ACHN (cell line): ENCODE results near the gene KRTAP21-2.
"Not testable (repeated sequence)": the region's sequence is repeated elsewhere in the genome, so short reads cannot be mapped to it uniquely, and the experiment has no call there.

ENCODE experiments used
- DNase-seq: peaks from one replicate; pipeline ENCODE4 v3.0.0-alpha.2; 2015
- in situ Hi-C: cut with HindIII; loops from 2 replicates; pipeline ENCODE4 v1.10.0; 2017; ENCODE audit warnings: low sequenced_read_pairs, low pct_ligation_motif_present, low pct_unique_long_range_greater_than_20kb

The KRTAP21-2 gene

GRCh38 chr21:30747159-30747558, at the start of gene KRTAP21-2:
Gene KRTAP21-2 (minus strand): TSS chr21:30747259. CDS start chr21:30747202, 57 bp downstream.
- in situ Hi-C loops, result no loop called here
- no peak for DNase-seq

- in situ Hi-C loops, result no loop called here
These were observed 46.7 kb upstream of the KRTAP21-2 start for GRCh38 chr21:30793581-30794314.

GRCh38 chr21:30779249-30779648, 32.2 kb upstream of the KRTAP21-2 start:
- DNase-seq, result no peak
- in situ Hi-C loops, result no loop called here

More at GRCh38 chr21:30793581-30794314, 46.7 kb upstream of the KRTAP21-2 start:
- no peak for DNase-seq

GRCh38 chr21:30769724-30770431, 22.8 kb upstream of the KRTAP21-2 start:
- in situ Hi-C loops, result no loop called here
- no peak for DNase-seq

GRCh38 chr21:30760776-30761175, 13.7 kb upstream of the KRTAP21-2 start:
- in situ Hi-C loops, result no loop called here
- no peak for DNase-seq

GRCh38 chr21:30758306-30758705, 11.2 kb upstream of the KRTAP21-2 start:
- in situ Hi-C loops, result no loop called here
- DNase-seq, result no peak

- DNase-seq, in situ Hi-C loops: not testable (repeated sequence)
These were observed 8.3 kb upstream of the KRTAP21-2 start, which contains the start of gene KRTAP21-1 for GRCh38 chr21:30755328-30755727. Gene KRTAP21-1 (minus strand): TSS chr21:30755428. CDS start chr21:30755378, 50 bp downstream.

GRCh38 chr21:30740462-30740861, 6.6 kb downstream of the KRTAP21-2 start:
- DNase-seq, result no peak
- in situ Hi-C loops, result no loop called here

GRCh38 chr21:30733026-30733425, 14.0 kb downstream of the KRTAP21-2 start:
- DNase-seq, result no peak
- in situ Hi-C loops, result no loop called here

GRCh38 chr21:30726726-30727125, 20.3 kb downstream of the KRTAP21-2 start:
- in situ Hi-C loops, result no loop called here
- no peak for DNase-seq

GRCh38 chr21:30719401-30719800, 27.7 kb downstream of the KRTAP21-2 start:
- no peak for DNase-seq
- in situ Hi-C loops, result no loop called here

- in situ Hi-C loops, result no loop called here
- no peak for DNase-seq
These were observed 28.7 kb downstream of the KRTAP21-2 start, which contains the start of gene KRTAP21-3 for GRCh38 chr21:30718239-30718909. Gene KRTAP21-3 (minus strand): TSS chr21:30718777. CDS start chr21:30718759, 18 bp downstream.

- in situ Hi-C loops, result no loop called here
- DNase-seq, result no peak
These were observed 30.0 kb downstream of the KRTAP21-2 start for GRCh38 chr21:30717105-30717504.

GRCh38 chr21:30714946-30715345, 32.1 kb downstream of the KRTAP21-2 start:
- in situ Hi-C loops, result no loop called here
- DNase-seq, result no peak

GRCh38 chr21:30714456-30714855, 32.6 kb downstream of the KRTAP21-2 start:
- DNase-seq, result no peak

GRCh38 chr21:30713766-30714165, 33.3 kb downstream of the KRTAP21-2 start:
- in situ Hi-C loops, result no loop called here
- DNase-seq, result no peak

More at GRCh38 chr21:30714456-30714855, 32.6 kb downstream of the KRTAP21-2 start:
- in situ Hi-C loops, result no loop called here

- in situ Hi-C loops, result no loop called here
- no peak for DNase-seq
These were observed 36.6 kb downstream of the KRTAP21-2 start for GRCh38 chr21:30710499-30710898.

GRCh38 chr21:30707409-30707808, 39.6 kb downstream of the KRTAP21-2 start:
- DNase-seq, result no peak
- in situ Hi-C loops, result no loop called here
